Myocyte (in vitro differentiated cells): ENCODE measurements around the gene CPEB2. TPM values are rescaled to one million over a fixed set of nuclear protein-coding genes. Genes with fewer than 3 reads are reported as not detected.

Source experiments
- DNase-seq: peaks from one replicate; pipeline ENCODE4 v3.0.0-alpha.2; 2012; ENCODE audit warnings: low read depth
- polyA plus RNA-seq: library from polyadenylated mRNA; unstranded; fragments of >200 nt; gene quantifications from one replicate; pipeline ENCODE4 v1.2.1, GENCODE V29; 2012; ENCODE audit warnings: missing spikeins
- total RNA-seq: library from RNA; depleted of rRNA; stranded (reverse); fragments of >200 nt; gene quantifications from 2 replicates; pipeline ENCODE4 v1.2.3, GENCODE V29; 2014

The CPEB2 gene
- 31.7 and 40.0 TPM in 2 replicates for total RNA-seq
- 15.8 TPM for polyA plus RNA-seq

- peak; percentile 98 for DNase-seq
Observed at GRCh38 chr4:15001869-15002658, at the start of gene CPEB2. Gene CPEB2, plus strand, starts transcription at chr4:15002481. Its CDS starts 193 bp downstream, at chr4:15002674.

GRCh38 chr4:14958436-14958835, 43.8 kb upstream of the CPEB2 start:
- DNase-seq = no peak

- no peak for DNase-seq
Observed at GRCh38 chr4:14961292-14961691, 41.0 kb upstream of the CPEB2 start.

GRCh38 chr4:14965071-14965470, 37.2 kb upstream of the CPEB2 start:
- peak; percentile 89 for DNase-seq

- DNase-seq = no peak
Observed at GRCh38 chr4:14967982-14968381, 34.3 kb upstream of the CPEB2 start.

- DNase-seq = no peak
Observed at GRCh38 chr4:14977830-14978229, 24.5 kb upstream of the CPEB2 start.

GRCh38 chr4:14984448-14984847, 17.8 kb upstream of the CPEB2 start:
- no peak for DNase-seq

- no peak for DNase-seq
Observed at GRCh38 chr4:14985161-14985560, 17.1 kb upstream of the CPEB2 start.

GRCh38 chr4:14985843-14986242, 16.4 kb upstream of the CPEB2 start:
- no peak for DNase-seq

GRCh38 chr4:14987054-14987453, 15.2 kb upstream of the CPEB2 start:
- no peak for DNase-seq

- no peak for DNase-seq
Observed at GRCh38 chr4:14990484-14990883, 11.8 kb upstream of the CPEB2 start.

- DNase-seq = no peak
Observed at GRCh38 chr4:14994242-14994641, 8.0 kb upstream of the CPEB2 start.

- peak; percentile 89 for DNase-seq
Observed at GRCh38 chr4:15001248-15001868, 923 bp upstream of the CPEB2 start.

GRCh38 chr4:15002659-15003400, 549 bp downstream of the CPEB2 start:
- peak; percentile 90 for DNase-seq

- DNase-seq = peak; percentile 50
Observed at GRCh38 chr4:15003401-15003890, 1.2 kb downstream of the CPEB2 start.

GRCh38 chr4:15003891-15004738, 1.8 kb downstream of the CPEB2 start:
- peak; percentile 24 for DNase-seq

GRCh38 chr4:15004739-15005301, 2.5 kb downstream of the CPEB2 start:
- DNase-seq = peak; percentile 78

GRCh38 chr4:15005474-15006115, 3.3 kb downstream of the CPEB2 start:
- no peak for DNase-seq

GRCh38 chr4:15006416-15007024, 4.2 kb downstream of the CPEB2 start:
- DNase-seq = peak; percentile 35

GRCh38 chr4:15007201-15007600, 4.9 kb downstream of the CPEB2 start:
- DNase-seq = no peak
